GM23338 (cell line): ENCODE results near the gene OR8D1. TPM values are rescaled to one million over a fixed set of nuclear protein-coding genes. Genes with fewer than 3 reads are reported as not detected.
A peak's percentile ranks its signal among the peaks of the same experiment; 100 is the strongest.

Source experiments
- ATAC-seq: fragments of 200-7000 bp; cut with Tn5 transposase; 3 replicates; pipeline ENCODE4 v1.9.1; 2020
- DNase-seq: peaks from one replicate; pipeline ENCODE4 v3.0.0-alpha.2; 2015; ENCODE audit warnings: low spot score
- H2AFZ ChIP-seq: fragments of 200-600 bp; sonication (generic); 2 replicates; pipeline ENCODE4 v1.8.0; 2016; ENCODE audit warnings: antibody characterized with exemption, mild to moderate bottlenecking, moderate library complexity
- H3F3A ChIP-seq: fragments of 200-600 bp; sonication (generic); replicated peaks from 2 replicates; pipeline ENCODE4 v1.8.0; 2017; ENCODE audit warnings: antibody characterized with exemption, mixed run types, low read depth
- H3K27ac ChIP-seq: fragments of 200-600 bp; sonication (generic); 2 replicates; pipeline ENCODE4 v1.6.1; 2016; ENCODE audit warnings: low read depth
- H3K27me3 ChIP-seq: fragments of 200-600 bp; sonication (generic); 2 replicates; pipeline ENCODE4 v1.8.0; 2016; ENCODE audit warnings: mild to moderate bottlenecking, mixed run types, moderate library complexity; ENCODE audit not compliant: insufficient read depth
- H3K36me3 ChIP-seq: fragments of 200-600 bp; sonication (generic); 2 replicates; pipeline ENCODE4 v1.8.0; 2016; ENCODE audit warnings: mild to moderate bottlenecking; ENCODE audit not compliant: insufficient read depth
- H3K4me1 ChIP-seq: fragments of 200-600 bp; sonication (generic); 2 replicates; pipeline ENCODE4 v1.8.0; 2016; ENCODE audit warnings: mild to moderate bottlenecking, moderate library complexity; ENCODE audit not compliant: insufficient read depth
- H3K4me2 ChIP-seq: fragments of 200-600 bp; sonication (generic); 2 replicates; pipeline ENCODE4 v1.7.1; 2017; ENCODE audit warnings: mixed run types
- H3K4me3 ChIP-seq: fragments of 200-600 bp; sonication (generic); 2 replicates; pipeline ENCODE4 v1.6.1; 2016; ENCODE audit warnings: mixed run types
- H3K79me2 ChIP-seq: fragments of 200-600 bp; sonication (generic); replicated peaks from 2 replicates; pipeline ENCODE4 v1.8.0; 2017; ENCODE audit warnings: mild to moderate bottlenecking; ENCODE audit not compliant: insufficient read depth
- H3K9me2 ChIP-seq: fragments of 200-600 bp; sonication (generic); 2 replicates; pipeline ENCODE4 v1.8.0; 2017; ENCODE audit not compliant: insufficient read depth
- H4K20me1 ChIP-seq: fragments of 200-600 bp; sonication (generic); replicated peaks from 2 replicates; pipeline ENCODE4 v1.8.0; 2017; ENCODE audit warnings: mild to moderate bottlenecking; ENCODE audit not compliant: insufficient read depth
- H3K27ac Mint-ChIP-seq: 2 replicates; pipeline ENCODE4 v1.8.0; 2020; ENCODE audit warnings: inconsistent platforms, mild to moderate bottlenecking, moderate library complexity, mixed read lengths
- H3K27me3 Mint-ChIP-seq: 3 replicates; pipeline ENCODE4 v1.8.0; 2022; ENCODE audit warnings: low read depth, mild to moderate bottlenecking, moderate library complexity, mixed read lengths, inconsistent platforms; ENCODE audit not compliant: insufficient read depth, poor library complexity
- H3K36me3 Mint-ChIP-seq: 3 replicates; pipeline ENCODE4 v1.8.0; 2021; ENCODE audit warnings: low read depth, mild to moderate bottlenecking, inconsistent platforms, moderate library complexity, mixed read lengths
- H3K4me1 Mint-ChIP-seq: 3 replicates; pipeline ENCODE4 v1.8.0; 2020; ENCODE audit warnings: mild to moderate bottlenecking, inconsistent platforms, mixed read lengths
- H3K4me3 Mint-ChIP-seq: 3 replicates; pipeline ENCODE4 v1.8.0; 2021; ENCODE audit warnings: moderate library complexity, mild to moderate bottlenecking, inconsistent platforms, mixed read lengths
- H3K9me3 Mint-ChIP-seq: 3 replicates; pipeline ENCODE4 v1.8.0; 2020; ENCODE audit warnings: moderate library complexity, mild to moderate bottlenecking, inconsistent platforms, mixed read lengths
- CREB1 ChIP-seq: fragments of 250-450 bp; sonication (Bioruptor Pico); IDR thresholded peaks from 2 replicates; pipeline ENCODE4 v1.5.0; 2020; ENCODE audit warnings: low read depth, mild to moderate bottlenecking, moderate library complexity
- ETS1 ChIP-seq: IDR thresholded peaks from 2 replicates; pipeline ENCODE4 v1.6.1; 2016; ENCODE audit warnings: antibody characterized with exemption
- EZH2 ChIP-seq: fragments of 200-600 bp; sonication (generic); IDR thresholded peaks from one replicate; pipeline ENCODE4 v1.8.0; 2017; ENCODE audit warnings: antibody characterized with exemption, mild to moderate bottlenecking, low read depth; ENCODE audit not compliant: unreplicated experiment
- EZH2phosphoT487 ChIP-seq: fragments of 200-600 bp; sonication (generic); IDR thresholded peaks from one replicate; pipeline ENCODE4 v1.8.1; 2018; ENCODE audit warnings: antibody characterized with exemption; ENCODE audit not compliant: unreplicated experiment
- NANOG ChIP-seq: IDR thresholded peaks from 2 replicates; pipeline ENCODE4 v1.6.1; 2016; ENCODE audit warnings: antibody characterized with exemption, borderline replicate concordance
- REST ChIP-seq: IDR thresholded peaks from one replicate; pipeline ENCODE4 v1.6.1; 2018; ENCODE audit warnings: antibody characterized with exemption; ENCODE audit not compliant: unreplicated experiment
- STAT1 ChIP-seq: IDR thresholded peaks from one replicate; pipeline ENCODE4 v1.6.1; 2016; ENCODE audit warnings: antibody characterized with exemption; ENCODE audit not compliant: unreplicated experiment
- ZNF114 ChIP-seq: fragments of 250-450 bp; sonication (Bioruptor Pico); IDR thresholded peaks from 2 replicates; pipeline ENCODE4 v1.5.0; 2020; ENCODE audit warnings: mild to moderate bottlenecking, moderate library complexity
- ZNF331 ChIP-seq: fragments of 250-450 bp; sonication (Bioruptor Pico); IDR thresholded peaks from 2 replicates; pipeline ENCODE4 v1.5.0; 2020; ENCODE audit warnings: low read depth, mild to moderate bottlenecking, moderate library complexity
- polyA plus RNA-seq: library from polyadenylated mRNA; unstranded; fragments of >200 nt; fragmentation: Nextera tagmentation; extraction: Ambion mirVana; gene quantifications from 2 replicates; pipeline ENCODE4 v1.2.1, GENCODE V29; 2016
- total RNA-seq: library from RNA; depleted of rRNA; stranded (reverse); fragments of >200 nt; shearing (Covaris generic); gene quantifications from 2 replicates; pipeline ENCODE4 v1.2.3, GENCODE V29; 2014

OR8D1 gene
- total and polyA plus RNA-seq, 2 experiments from 2014 or later, result not detected

- Mint-ChIP-seq H3K4me3 (no peak overlapping the region), H3K9me3 (no peaks in the 10 kb centered on the region), H3K27me3 (peaks cover 3% of the 10 kb centered on the region), H3K36me3 (no peaks in the 10 kb centered on the region), H3K4me1 (no peaks in the 10 kb centered on the region), H3K27ac (no peak overlapping the region)
- no peak overlapping the region for H3K4me3 ChIP-seq
- H3K36me3 ChIP-seq, result no peaks in the 10 kb centered on the region
- no peaks in the 10 kb centered on the region for H3K27me3 ChIP-seq
- no peaks in the 10 kb centered on the region for H3K79me2 ChIP-seq
- H4K20me1 ChIP-seq, result no peaks in the 10 kb centered on the region
- no peak overlapping the region for H3K4me2 ChIP-seq
- 0 out of 2 replicates have a peak overlapping the region, but pooled peaks have one; percentile 45 for H2AFZ ChIP-seq
- no peaks in the 10 kb centered on the region for H3K4me1 ChIP-seq
- H3K9me2 ChIP-seq, result peaks cover 10% of the 10 kb centered on the region; the same call in 1 of the 2 replicates
- H3K27ac ChIP-seq, result no peak overlapping the region
- TF ChIP-seq CREB1 (no peak), STAT1 (no peak), ZNF331 (CRISPR knock-in tag) (no peak), ETS1 (no peak), REST (no peak), ZNF114 (CRISPR knock-in tag) (no peak), EZH2phosphoT487 (no peak), EZH2 (no peak), NANOG (no peak)
- H3F3A ChIP-seq, result no peaks in the 10 kb centered on the region
- DNase-seq (no peak), ATAC-seq (no peak)
These were observed 1.3 kb upstream of the OR8D1 start for GRCh38 chr11:124315052-124315451.

- H3K4me1 Mint-ChIP-seq, result no peaks in the 10 kb centered on the region
- no peaks in the 10 kb centered on the region for H3K36me3 Mint-ChIP-seq
- Histone ChIP-seq H3K27me3 (no peaks in the 10 kb centered on the region), H3K4me2 (no peak overlapping the region), H3K36me3 (no peaks in the 10 kb centered on the region), H2AFZ (no peak overlapping the region), H3K4me3 (no peak overlapping the region), H3K9me2 (peaks cover 13% of the 10 kb centered on the region; the same call in 1 of the 2 replicates), H3K27ac (no peak overlapping the region), H3F3A (no peaks in the 10 kb centered on the region), H4K20me1 (no peaks in the 10 kb centered on the region), H3K4me1 (no peaks in the 10 kb centered on the region), H3K79me2 (no peaks in the 10 kb centered on the region)
- no peak for ATAC-seq
- H3K27me3 Mint-ChIP-seq, result no peaks in the 10 kb centered on the region
- DNase-seq, result no peak
- no peak overlapping the region for H3K27ac Mint-ChIP-seq
- TF ChIP-seq NANOG (no peak), STAT1 (no peak)
- no peak overlapping the region for H3K4me3 Mint-ChIP-seq
- no peaks in the 10 kb centered on the region for H3K9me3 Mint-ChIP-seq
These were observed 618 bp downstream of the OR8D1 start for GRCh38 chr11:124313131-124313530.
